Activated CD4-positive, alpha-beta memory T cell treated with anti-CD3 and anti-CD28 coated beads for 36 hours (primary cell): ENCODE results near the gene TMEM212. TPM values are rescaled to one million over a fixed set of nuclear protein-coding genes. Genes with fewer than 3 reads are reported as not detected.
"Not testable (repeated sequence)": the region's sequence is repeated elsewhere in the genome, so short reads cannot be mapped to it uniquely, and the experiment has no call there.

Experiments used
- CTCF ChIA-PET: fragments of 350-600 bp; sonication (Branson Sonifier 250); formaldehyde crosslinking; loops from one replicate; lab custom pipeline; 2021; ENCODE audit warnings: antibody characterized with exemption, inconsistent platforms; lab: Charles Lee
- POLR2A ChIA-PET: fragments of 350-600 bp; sonication (Branson Sonifier 250); formaldehyde crosslinking; loops from one replicate; lab custom pipeline; 2021; ENCODE audit warnings: antibody characterized with exemption; lab: Charles Lee
- DNase-seq: peaks from one replicate; pipeline ENCODE4 v3.0.0-alpha.2; 2020
- H3K27ac Mint-ChIP-seq: one replicate; pipeline ENCODE4 v1.8.0; 2021; ENCODE audit warnings: mixed read lengths
- H3K27me3 Mint-ChIP-seq: one replicate; pipeline ENCODE4 v1.8.0; 2021; ENCODE audit warnings: mixed read lengths
- H3K36me3 Mint-ChIP-seq: one replicate; pipeline ENCODE4 v1.8.0; 2021; ENCODE audit warnings: mixed read lengths
- H3K4me1 Mint-ChIP-seq: one replicate; pipeline ENCODE4 v1.8.0; 2021; ENCODE audit warnings: low read depth, mixed read lengths
- H3K4me3 Mint-ChIP-seq: one replicate; pipeline ENCODE4 v1.8.0; 2021; ENCODE audit warnings: mild to moderate bottlenecking, mixed read lengths
- H3K9me3 Mint-ChIP-seq: one replicate; pipeline ENCODE4 v1.8.0; 2021; ENCODE audit warnings: mixed read lengths
- intact Hi-C: fragments of 100-400 bp; cut with micrococcal nuclease; formaldehyde crosslinking; loops from one replicate; pipeline ENCODE4 v1.15.1; 2023
- total RNA-seq, 2 experiments: library from RNA; stranded (reverse); gene quantifications; one replicate each; pipeline ENCODE4 v1.2.3, GENCODE V29; 2021

The TMEM212 gene
- total RNA-seq, 2 experiments from 2014 or later, result not detected

GRCh38 chr3:171807129-171807675, 35.9 kb upstream of the TMEM212 start:
- Mint-ChIP-seq H3K9me3 (no peaks in the 10 kb centered on the region), H3K4me1 (peaks cover 15% of the 10 kb centered on the region), H3K27me3 (peaks cover 29% of the 10 kb centered on the region), H3K4me3 (no peak overlapping the region), H3K36me3 (no peaks in the 10 kb centered on the region), H3K27ac (no peak overlapping the region)
- ChIA-PET CTCF (interaction anchor here (1.6 kb wide), 1 partner anchor 11 kb away, joined by 4 read pairs; no protein-coding TSS in a partner anchor), POLR2A (no interaction called here)
- intact Hi-C loops, result no loop called here
- DNase-seq, result no peak

DNA sequence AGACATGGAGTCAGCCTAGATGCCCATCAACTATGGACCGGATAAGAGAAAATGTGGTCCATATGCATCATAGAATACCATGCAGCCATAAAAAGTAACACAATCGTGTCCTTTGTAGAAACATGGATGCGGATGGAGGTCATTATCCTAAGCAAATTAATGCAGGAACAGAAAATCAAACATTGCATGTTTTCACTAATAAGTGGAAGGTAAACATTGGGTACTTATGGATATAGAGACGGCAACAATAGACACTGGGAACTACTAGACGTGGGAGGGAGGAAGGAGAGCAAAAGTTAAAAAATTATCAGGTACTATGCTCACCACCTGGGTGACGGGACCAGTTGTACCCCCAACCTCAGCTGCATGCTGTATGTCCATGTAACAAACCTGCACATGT, 35.3 kb upstream of the TMEM212 start:
- no peak for DNase-seq
- H3K27me3 Mint-ChIP-seq, result peaks cover 30% of the 10 kb centered on the region
- intact Hi-C loops, result no loop called here
- no peak overlapping the region for H3K4me3 Mint-ChIP-seq
- ChIA-PET CTCF (no interaction called here), POLR2A (no interaction called here)
- no peaks in the 10 kb centered on the region for H3K36me3 Mint-ChIP-seq
- no peaks in the 10 kb centered on the region for H3K9me3 Mint-ChIP-seq
- no peak overlapping the region for H3K27ac Mint-ChIP-seq
- H3K4me1 Mint-ChIP-seq, result peaks cover 10% of the 10 kb centered on the region

DNA sequence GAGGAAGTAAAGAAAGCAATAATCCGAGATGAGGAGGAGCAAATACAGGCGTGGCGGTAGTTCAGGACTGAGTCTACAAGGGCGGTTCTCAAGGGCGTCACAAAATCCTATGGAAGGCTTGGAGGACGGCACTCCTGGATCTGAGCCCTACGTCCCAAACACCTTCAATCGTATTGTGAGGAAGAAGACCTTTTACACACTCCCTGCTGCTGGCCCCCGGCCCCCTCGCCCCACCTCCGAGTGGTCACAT, 33.6 kb upstream of the TMEM212 start:
- POLR2A ChIA-PET, result no interaction called here
- Mint-ChIP-seq H3K27ac (no peak overlapping the region), H3K4me1 (peaks cover 18% of the 10 kb centered on the region), H3K27me3 (peaks cover 39% of the 10 kb centered on the region), H3K4me3 (peak overlapping the region; percentile 72), H3K9me3 (no peaks in the 10 kb centered on the region), H3K36me3 (no peaks in the 10 kb centered on the region)
- intact Hi-C loops, result no loop called here
- CTCF ChIA-PET, result interaction anchor here (1.6 kb wide), 1 partner anchor 107 kb away, joined by 4 read pairs; no protein-coding TSS in a partner anchor
- DNase-seq, result no peak

GRCh38 chr3:171809861-171810628, 33.1 kb upstream of the TMEM212 start, which contains the start of gene PLD1:
PLD1 (minus strand) TSS chr3:171810483; CDS start chr3:171738051, 72,432 bp downstream.
- Mint-ChIP-seq H3K27ac (no peak within 1 kb of the TSS), H3K9me3 (no peaks in the 10 kb centered on the region), H3K4me1 (peaks cover 18% of the 10 kb centered on the region), H3K27me3 (peaks cover 39% of the 10 kb centered on the region), H3K36me3 (no peaks in the 10 kb centered on the region), H3K4me3 (peak within 1 kb of the TSS; percentile 72)
- peak; percentile 68 for DNase-seq
- ChIA-PET CTCF (interaction anchor here (1.6 kb wide), 1 partner anchor 107 kb away, joined by 4 read pairs; no protein-coding TSS in a partner anchor), POLR2A (no interaction called here)
- intact Hi-C loops, result no loop called here

GRCh38 chr3:171810629-171811294, 32.4 kb upstream of the TMEM212 start:
- Mint-ChIP-seq H3K4me1 (peaks cover 18% of the 10 kb centered on the region), H3K4me3 (peak overlapping the region; percentile 72), H3K9me3 (no peaks in the 10 kb centered on the region), H3K36me3 (no peaks in the 10 kb centered on the region), H3K27ac (no peak overlapping the region), H3K27me3 (peaks cover 42% of the 10 kb centered on the region)
- intact Hi-C loops, result no loop called here
- DNase-seq, result no peak
- POLR2A ChIA-PET, result no interaction called here
- CTCF ChIA-PET, result interaction anchor here (1.6 kb wide), 1 partner anchor 108 kb away, joined by 4 read pairs; no protein-coding TSS in a partner anchor

- ChIA-PET CTCF (interaction anchor here (0.7 kb wide), 1 partner anchor 11 kb away, joined by 3 read pairs; no protein-coding TSS in a partner anchor), POLR2A (no interaction called here)
- Mint-ChIP-seq H3K4me3 (no peak overlapping the region), H3K27me3 (peaks cover 42% of the 10 kb centered on the region), H3K4me1 (peaks cover 18% of the 10 kb centered on the region), H3K36me3 (no peaks in the 10 kb centered on the region), H3K9me3 (no peaks in the 10 kb centered on the region), H3K27ac (no peak overlapping the region)
- intact Hi-C loops, result no loop called here
- DNase-seq, result no peak
Measured at GRCh38 chr3:171811295-171811912, 31.7 kb upstream of the TMEM212 start.

GRCh38 chr3:171811913-171812335, 31.2 kb upstream of the TMEM212 start:
- no peak overlapping the region for H3K27ac Mint-ChIP-seq
- H3K36me3 Mint-ChIP-seq, result no peaks in the 10 kb centered on the region
- peaks cover 42% of the 10 kb centered on the region for H3K27me3 Mint-ChIP-seq
- ChIA-PET CTCF (interaction anchor here (0.7 kb wide), 1 partner anchor 11 kb away, joined by 3 read pairs; no protein-coding TSS in a partner anchor), POLR2A (no interaction called here)
- intact Hi-C loops, result no loop called here
- no peaks in the 10 kb centered on the region for H3K9me3 Mint-ChIP-seq
- H3K4me3 Mint-ChIP-seq, result no peak overlapping the region
- peaks cover 18% of the 10 kb centered on the region for H3K4me1 Mint-ChIP-seq
- no peak for DNase-seq

- POLR2A ChIA-PET, result no interaction called here
- CTCF ChIA-PET, result no interaction called here
- DNase-seq, result no peak
- Mint-ChIP-seq H3K4me1 (peaks cover 18% of the 10 kb centered on the region), H3K27me3 (peaks cover 37% of the 10 kb centered on the region), H3K9me3 (no peaks in the 10 kb centered on the region), H3K4me3 (no peak overlapping the region), H3K27ac (no peak overlapping the region), H3K36me3 (no peaks in the 10 kb centered on the region)
- intact Hi-C loops, result no loop called here
Measured at GRCh38 chr3:171812811-171813210, 30.3 kb upstream of the TMEM212 start.

- intact Hi-C loops, result no loop called here
- ChIA-PET CTCF (interaction anchor here (1.3 to 1.5 kb wide), 2 partner anchors 528 to 650 kb away, joined by 3 read pairs; no protein-coding TSS in a partner anchor), POLR2A (no interaction called here)
- peak overlapping the region; percentile 9 for H3K27ac Mint-ChIP-seq
- peaks cover 36% of the 10 kb centered on the region for H3K27me3 Mint-ChIP-seq
- DNase-seq, result no peak
- H3K9me3 Mint-ChIP-seq, result no peaks in the 10 kb centered on the region
- no peak overlapping the region for H3K4me3 Mint-ChIP-seq
- peaks cover 18% of the 10 kb centered on the region for H3K4me1 Mint-ChIP-seq
- no peaks in the 10 kb centered on the region for H3K36me3 Mint-ChIP-seq
Measured at GRCh38 chr3:171813278-171813896, 29.8 kb upstream of the TMEM212 start.

DNA sequence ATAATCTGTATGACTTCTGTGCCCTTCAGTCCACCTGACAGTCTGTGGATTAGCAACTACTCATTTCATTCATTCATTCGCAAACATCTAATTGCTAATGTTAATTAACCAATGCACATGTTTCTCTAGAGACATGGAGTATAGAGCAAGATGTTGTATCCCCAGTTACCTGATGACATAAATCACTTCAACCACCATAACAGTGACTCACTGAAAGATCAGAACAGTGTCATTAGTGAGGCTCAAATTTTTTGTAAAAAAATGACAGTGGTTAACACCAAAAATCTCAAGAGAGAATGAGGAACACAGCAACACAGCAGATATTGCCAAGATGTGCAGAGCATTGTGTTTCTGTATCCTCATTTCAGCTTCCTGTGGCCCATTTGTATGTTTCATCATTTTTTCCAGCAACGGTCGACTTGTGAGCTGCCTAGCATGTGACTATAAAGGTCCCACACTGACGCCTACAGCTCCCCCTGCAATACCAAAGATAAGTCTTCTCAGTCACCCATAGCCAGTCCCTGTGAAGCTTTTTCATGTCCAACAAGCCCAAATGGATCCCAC, 29.2 kb upstream of the TMEM212 start:
- CTCF ChIA-PET, result interaction anchor here (0.7 to 1.5 kb wide), 4 partner anchors 15 to 651 kb away, joined by 3 to 4 read pairs (median 3); no protein-coding TSS in a partner anchor
- Mint-ChIP-seq H3K27ac (peak overlapping the region; percentile 9), H3K27me3 (peaks cover 36% of the 10 kb centered on the region), H3K36me3 (no peaks in the 10 kb centered on the region), H3K4me3 (no peak overlapping the region), H3K4me1 (peaks cover 18% of the 10 kb centered on the region), H3K9me3 (no peaks in the 10 kb centered on the region)
- peak; percentile 52 for DNase-seq
- intact Hi-C loops, result no loop called here
- POLR2A ChIA-PET, result interaction anchor here (0.7 kb wide), 1 partner anchor 17 kb away, joined by 3 read pairs; no protein-coding TSS in a partner anchor

GRCh38 chr3:171814662-171815061, 28.5 kb upstream of the TMEM212 start:
- H3K36me3 Mint-ChIP-seq, H3K27ac Mint-ChIP-seq, POLR2A ChIA-PET, H3K4me3 Mint-ChIP-seq, H3K9me3 Mint-ChIP-seq, intact Hi-C loops, DNase-seq: not testable (repeated sequence)
- H3K27me3 Mint-ChIP-seq, result peaks cover 29% of the 10 kb centered on the region
- CTCF ChIA-PET, result interaction anchor here (1.0 to 1.5 kb wide), 4 partner anchors 14 to 652 kb away, joined by 3 to 4 read pairs (median 3); no protein-coding TSS in a partner anchor
- peaks cover 13% of the 10 kb centered on the region for H3K4me1 Mint-ChIP-seq
